SK-MEL-5 (cell line): ENCODE measurements around the gene IGDCC3. TPM values are rescaled to one million over a fixed set of nuclear protein-coding genes. Genes with fewer than 3 reads are reported as not detected.

Source experiments
- DNase-seq: peaks from one replicate; pipeline ENCODE4 v3.0.0-alpha.2; 2016; ENCODE audit warnings: low read depth, low spot score
- in situ Hi-C: cut with HindIII; loops from 2 replicates; pipeline ENCODE4 v1.10.0; 2016; ENCODE audit warnings: low sequenced_read_pairs, high pct_unique_total_duplicates, low pct_unique_long_range_greater_than_20kb
- polyA plus RNA-seq, 2 experiments: library from polyadenylated mRNA; depleted of rRNA; stranded (reverse); fragments of >200 nt; gene quantifications; 2 replicates each; pipeline ENCODE4 v1.2.3, GENCODE V29; 2015
- total RNA-seq: library from RNA; depleted of rRNA; stranded (reverse); fragments of >200 nt; shearing (Covaris generic); gene quantifications from 2 replicates; pipeline ENCODE4 v1.2.3, GENCODE V29; 2014; rRNA removed

IGDCC3 gene
- total RNA-seq, result 0.13 and 0.24 TPM in 2 replicates
- polyA plus RNA-seq (2015; cell fraction: cytosol; rRNA removed), result 0.48 and 0.72 TPM in 2 replicates
- polyA plus RNA-seq (2015; cell fraction: nucleus; rRNA removed), result 1.3 and 11.0 TPM in 2 replicates

GRCh38 chr15:65377976-65378366 lies at the start of gene IGDCC3:
TSS of gene IGDCC3 (minus strand) at chr15:65378002. CDS start at chr15:65377788, 214 bp downstream.
- DNase-seq, result no peak
- in situ Hi-C loops, result no loop called here

- DNase-seq, result no peak
Observed at GRCh38 chr15:65426216-65426853, 48.5 kb upstream of the IGDCC3 start.

GRCh38 chr15:65424683-65425082 lies 46.9 kb upstream of the IGDCC3 start:
- in situ Hi-C loops, result no loop called here
- no peak for DNase-seq

More at GRCh38 chr15:65426216-65426853, 48.5 kb upstream of the IGDCC3 start:
- in situ Hi-C loops, result no loop called here

GRCh38 chr15:65423976-65424679 lies 46.3 kb upstream of the IGDCC3 start:
- in situ Hi-C loops, result no loop called here
- no peak for DNase-seq

- in situ Hi-C loops, result no loop called here
- DNase-seq, result no peak
Observed at GRCh38 chr15:65423150-65423975, 45.6 kb upstream of the IGDCC3 start.

- in situ Hi-C loops, result no loop called here
Observed at GRCh38 chr15:65421360-65422215, 43.8 kb upstream of the IGDCC3 start.

GRCh38 chr15:65420975-65421359 lies 43.2 kb upstream of the IGDCC3 start:
- in situ Hi-C loops, result no loop called here
- no peak for DNase-seq

More at GRCh38 chr15:65421360-65422215, 43.8 kb upstream of the IGDCC3 start:
- no peak for DNase-seq

GRCh38 chr15:65418596-65418995 lies 40.8 kb upstream of the IGDCC3 start:
- in situ Hi-C loops, result no loop called here
- DNase-seq, result no peak

GRCh38 chr15:65416845-65417416 lies 39.1 kb upstream of the IGDCC3 start:
- in situ Hi-C loops, result no loop called here
- DNase-seq, result no peak

GRCh38 chr15:65414841-65415621 lies 37.2 kb upstream of the IGDCC3 start:
- DNase-seq, result no peak
- in situ Hi-C loops, result no loop called here

GRCh38 chr15:65413760-65414144 lies 36.0 kb upstream of the IGDCC3 start:
- DNase-seq, result no peak
- in situ Hi-C loops, result no loop called here

GRCh38 chr15:65413051-65413759 lies 35.4 kb upstream of the IGDCC3 start:
- in situ Hi-C loops, result no loop called here
- no peak for DNase-seq

- in situ Hi-C loops, result no loop called here
Observed at GRCh38 chr15:65412556-65412955, 34.8 kb upstream of the IGDCC3 start.

GRCh38 chr15:65411465-65412071 lies 33.8 kb upstream of the IGDCC3 start:
- DNase-seq, result no peak
- in situ Hi-C loops, result no loop called here

More at GRCh38 chr15:65412556-65412955, 34.8 kb upstream of the IGDCC3 start:
- no peak for DNase-seq

GRCh38 chr15:65410972-65411371 lies 33.2 kb upstream of the IGDCC3 start:
- no peak for DNase-seq
- in situ Hi-C loops, result no loop called here
